Stimulated activated CD4-positive, alpha-beta T cell treated with anti-CD3 and anti-CD28 coated beads, Interleukin-4, amount 100 ng/mL, for 48 hours (primary cell): Measurements from ENCODE around the gene CYFIP1.
A peak's percentile ranks its signal among the peaks of the same experiment; 100 is the strongest.

Experiments
- DNase-seq, 2 donors: peaks; one replicate each; pipeline ENCODE4 v3.0.0-alpha.2; 2020; ENCODE audit warnings: low read depth in 2 of 2

The CYFIP1 gene

GRCh38 chr15:22890296-22890695 is 89.9 kb downstream of the CYFIP1 start:
- no peak for DNase-seq

DNA sequence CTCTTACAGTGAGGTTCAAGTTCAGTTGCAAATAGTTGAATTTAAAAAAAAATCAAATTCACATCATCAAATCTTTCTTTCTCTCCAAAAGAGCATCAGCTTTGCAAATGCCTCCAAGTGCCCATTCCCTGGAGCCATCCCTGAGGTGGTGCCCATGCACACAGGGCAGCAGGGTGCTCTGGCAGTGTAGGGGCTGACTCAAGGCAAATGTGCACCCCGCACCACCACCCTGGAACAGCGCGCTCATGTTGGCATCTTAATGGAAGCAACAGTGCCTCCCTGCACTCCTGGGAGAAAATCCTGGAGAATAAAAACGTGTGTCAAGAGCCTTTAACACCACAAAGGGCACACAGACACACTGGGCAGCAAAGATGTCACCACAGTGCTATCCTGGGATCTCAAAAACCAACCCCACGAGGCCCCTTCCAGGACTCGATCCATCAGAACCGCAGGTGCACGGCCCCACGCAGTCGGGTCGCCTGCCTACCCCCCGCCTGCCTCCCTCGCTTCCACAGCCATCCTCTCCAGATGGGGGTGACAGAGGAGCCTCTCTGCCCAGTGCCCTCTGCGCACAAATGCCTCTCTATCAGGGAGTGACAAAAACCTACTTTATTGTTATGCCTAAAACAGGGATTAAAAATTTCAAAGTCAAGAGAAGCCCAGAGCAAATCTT is 90.9 kb downstream of the CYFIP1 start:
- no peak for DNase-seq

DNA sequence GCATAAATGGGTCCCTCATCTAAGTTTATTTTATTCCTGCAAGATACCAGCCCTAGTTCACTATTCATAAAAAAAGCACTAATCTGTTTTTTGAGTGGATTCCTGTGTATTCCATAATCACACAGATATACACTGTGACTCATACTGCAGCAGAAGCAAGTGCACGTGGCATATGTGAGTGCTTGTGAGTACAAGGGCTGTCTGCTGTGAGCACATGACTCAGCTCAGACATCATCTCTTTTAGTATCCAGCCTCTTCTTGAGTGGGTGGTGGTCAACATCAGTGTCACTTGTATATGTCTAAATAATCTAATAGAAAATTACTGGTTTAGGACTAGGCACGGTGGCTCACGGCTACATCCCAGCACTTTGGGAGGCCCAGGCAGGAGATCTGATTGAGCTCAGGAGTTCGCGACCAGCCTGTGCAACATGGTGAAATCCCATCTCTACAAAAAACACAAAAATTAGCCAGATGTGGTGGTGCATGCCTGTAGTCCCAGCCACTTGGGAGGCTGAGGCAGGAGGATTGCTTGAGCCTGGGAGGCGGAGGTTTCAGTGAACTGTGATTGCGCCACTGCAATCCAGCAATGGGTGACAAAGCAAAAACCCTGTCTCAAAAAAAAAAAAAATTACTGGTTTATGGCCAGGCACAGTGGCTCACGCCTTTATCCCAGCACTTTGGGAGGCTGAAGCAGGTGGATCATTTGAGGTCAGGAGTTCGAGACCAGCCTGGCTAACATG is 91.9 kb downstream of the CYFIP1 start:
- no peak for DNase-seq

DNA sequence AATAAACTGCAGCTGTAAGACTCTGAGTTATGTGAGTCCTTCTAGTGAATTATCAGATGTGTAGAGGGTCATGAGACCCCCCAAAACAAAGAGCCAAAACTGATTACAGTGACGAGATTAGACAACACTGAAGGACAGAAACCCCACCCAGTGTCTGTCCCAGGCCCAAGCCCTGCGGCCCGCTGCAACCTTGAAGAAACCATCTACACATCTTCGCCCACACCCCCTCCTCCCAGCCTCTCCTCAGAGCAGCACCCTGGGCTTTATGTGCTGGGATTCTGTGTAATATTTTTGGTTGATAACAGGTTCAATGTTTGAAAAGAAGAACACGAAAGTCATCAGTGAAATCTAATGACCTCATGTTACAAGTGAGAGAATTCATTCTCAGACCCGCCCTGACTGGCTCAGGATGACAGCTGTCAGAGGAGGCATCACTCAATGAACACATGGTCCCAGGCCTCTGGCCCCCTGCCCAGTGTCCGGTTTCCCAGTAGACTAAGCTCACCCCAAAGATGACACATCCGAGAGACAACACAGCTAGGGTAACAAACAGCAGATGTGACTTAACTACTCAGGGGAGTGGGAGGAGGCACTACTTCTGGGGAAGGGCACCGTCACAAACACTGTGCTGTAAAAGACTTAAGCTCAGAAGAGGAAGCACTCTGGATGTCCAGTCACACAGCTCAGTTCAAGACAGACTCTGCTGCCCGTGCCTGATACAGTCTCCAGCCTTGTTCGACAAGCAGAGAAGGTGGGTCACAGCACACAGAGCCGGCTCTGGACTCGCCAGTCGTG is 92.8 kb downstream of the CYFIP1 start:
- no peak for DNase-seq

GRCh38 chr15:22885120-22885519 is 95.0 kb downstream of the CYFIP1 start:
- DNase-seq = no peak

DNA sequence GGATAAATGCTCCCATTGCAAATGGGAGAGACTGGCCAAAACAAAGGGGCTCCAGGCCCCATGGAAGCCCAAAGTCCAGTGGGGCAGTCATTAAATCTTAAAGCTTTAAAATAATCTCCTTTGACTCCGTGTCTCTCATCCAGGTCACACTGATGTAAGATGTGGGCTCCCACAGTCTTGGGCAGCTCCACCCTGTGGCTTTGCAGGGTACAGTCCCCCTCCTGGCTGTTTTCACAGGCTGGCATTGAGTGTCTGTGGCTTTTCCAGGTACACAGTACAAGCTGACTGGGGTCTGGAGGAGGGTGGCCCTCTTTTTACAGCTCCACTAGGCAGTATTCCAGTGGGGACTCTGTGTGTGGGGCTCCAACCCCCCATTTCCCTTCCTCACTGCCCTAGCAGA is 95.8 kb downstream of the CYFIP1 start:
- peak in 1 of 2 donors; percentile 6 for DNase-seq

DNA sequence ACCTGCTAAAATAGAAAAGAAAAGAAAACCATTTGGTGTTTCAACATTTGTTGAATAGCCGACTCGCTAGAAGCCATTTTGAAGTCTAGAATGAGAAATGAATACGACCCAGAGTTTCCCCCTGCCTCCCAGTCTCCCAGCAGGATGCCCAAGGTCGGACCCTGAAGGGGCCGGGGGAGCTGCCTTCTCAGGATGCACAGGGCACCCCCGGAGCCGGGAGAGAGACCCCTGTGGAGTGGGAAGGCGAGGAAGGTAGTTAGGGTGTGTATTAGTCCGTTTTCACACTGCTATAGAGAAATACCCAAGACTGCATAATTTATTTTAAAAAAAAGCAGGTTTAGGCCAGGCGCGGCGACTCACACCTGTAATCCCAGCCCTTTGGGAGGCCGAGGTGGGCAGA is 97.0 kb downstream of the CYFIP1 start:
- DNase-seq = no peak

- DNase-seq = no peak
Measured at GRCh38 chr15:22881739-22882440, 98.3 kb downstream of the CYFIP1 start.

DNA sequence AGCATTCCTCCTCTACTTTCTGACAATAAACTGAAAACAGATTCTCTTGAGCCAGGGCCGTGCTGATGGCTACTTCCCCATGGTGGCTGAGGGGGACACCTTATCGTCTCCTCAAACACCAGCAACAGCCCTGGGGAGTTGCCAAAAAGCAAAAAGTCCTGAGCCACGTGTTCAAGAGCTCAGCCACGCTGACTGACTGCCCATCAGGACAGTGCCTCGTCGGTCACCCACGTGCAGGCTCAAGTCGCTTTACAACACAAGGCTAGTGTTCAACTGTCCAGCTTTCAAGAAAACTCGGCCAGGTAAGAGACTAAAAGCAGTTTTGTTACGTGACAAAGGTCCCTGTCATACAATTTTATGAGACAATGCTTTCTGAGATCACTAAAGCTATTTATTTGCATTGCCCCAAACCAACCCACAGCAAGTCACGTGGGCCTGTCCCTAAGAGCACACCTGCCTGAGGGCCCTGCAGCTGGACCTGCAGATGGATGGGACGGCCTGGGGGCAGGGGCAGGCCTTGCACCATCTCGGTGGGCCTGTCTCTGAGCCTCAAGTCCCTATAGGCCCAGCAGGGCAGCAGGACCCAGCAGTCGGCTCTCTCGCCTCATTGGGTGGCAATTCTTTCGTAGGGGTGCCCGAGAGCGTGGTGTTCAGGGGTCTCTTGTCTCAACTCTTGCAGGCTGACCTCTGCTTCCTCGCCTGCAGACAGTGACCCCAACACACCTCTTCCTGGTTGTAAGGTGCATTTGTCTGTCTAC is 99.0 kb downstream of the CYFIP1 start:
- no peak for DNase-seq

DNA sequence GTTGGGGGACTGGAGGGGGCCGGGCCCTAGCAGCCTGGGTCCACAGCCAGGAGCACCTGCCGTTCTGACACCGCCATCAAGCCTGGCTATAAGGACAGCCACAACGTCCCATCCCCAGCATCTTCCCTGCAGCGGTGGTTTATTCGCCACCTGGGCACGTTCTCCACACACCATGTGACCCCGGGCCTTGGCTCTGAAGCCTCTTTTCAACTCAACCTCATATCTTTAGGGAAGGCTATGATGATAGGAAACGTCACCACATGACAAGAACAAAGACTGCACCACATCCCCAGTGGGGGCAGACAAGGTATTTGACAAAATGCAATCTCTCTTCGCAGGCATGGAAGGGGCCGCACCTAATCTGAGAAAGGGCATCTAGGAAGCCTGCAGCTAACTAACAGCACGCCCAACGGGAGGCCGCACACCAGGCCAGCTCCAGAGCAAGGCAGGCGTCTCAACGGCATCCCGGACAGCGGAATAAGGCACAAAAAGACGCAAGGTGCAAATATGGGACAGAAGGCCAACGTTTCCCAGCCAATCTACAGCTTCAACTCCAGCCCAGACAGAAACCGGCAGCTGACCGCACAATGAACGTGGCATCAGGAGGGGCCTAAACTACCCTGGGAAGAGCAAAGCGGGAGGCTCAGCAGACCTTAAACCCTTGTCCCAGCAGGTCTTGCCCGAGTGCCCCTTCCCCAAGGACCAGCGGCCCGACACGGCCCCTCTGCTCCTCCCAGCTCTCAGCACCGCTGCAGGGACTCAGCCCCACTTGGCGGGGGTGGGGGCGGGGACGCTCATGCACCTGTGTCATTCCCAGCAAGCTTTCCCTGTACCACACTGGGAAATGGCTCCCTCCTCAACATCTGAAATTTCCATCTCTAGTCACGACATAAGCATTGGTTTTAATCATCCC is 99.8 kb downstream of the CYFIP1 start:
- DNase-seq = no peak

DNA sequence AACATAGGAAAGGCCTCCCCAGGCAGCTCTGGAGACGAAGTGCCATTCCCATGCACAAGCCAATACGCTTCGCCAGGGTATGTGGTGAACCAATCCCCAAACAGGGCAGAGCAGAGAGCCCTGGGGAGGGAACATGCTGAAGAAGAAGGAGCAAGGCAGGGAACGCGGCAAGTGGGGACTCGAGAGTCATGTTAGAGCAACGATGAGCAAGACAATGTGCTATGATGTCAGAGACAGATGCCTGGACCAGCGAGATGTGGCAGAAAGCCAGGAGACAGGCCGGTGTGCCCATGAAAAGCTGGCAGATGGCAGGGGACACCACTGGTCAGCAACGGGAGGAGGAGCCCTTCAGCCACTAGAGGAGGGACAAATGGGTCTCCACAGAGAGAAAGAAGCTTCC is 102.1 kb downstream of the CYFIP1 start:
- no peak for DNase-seq

DNA sequence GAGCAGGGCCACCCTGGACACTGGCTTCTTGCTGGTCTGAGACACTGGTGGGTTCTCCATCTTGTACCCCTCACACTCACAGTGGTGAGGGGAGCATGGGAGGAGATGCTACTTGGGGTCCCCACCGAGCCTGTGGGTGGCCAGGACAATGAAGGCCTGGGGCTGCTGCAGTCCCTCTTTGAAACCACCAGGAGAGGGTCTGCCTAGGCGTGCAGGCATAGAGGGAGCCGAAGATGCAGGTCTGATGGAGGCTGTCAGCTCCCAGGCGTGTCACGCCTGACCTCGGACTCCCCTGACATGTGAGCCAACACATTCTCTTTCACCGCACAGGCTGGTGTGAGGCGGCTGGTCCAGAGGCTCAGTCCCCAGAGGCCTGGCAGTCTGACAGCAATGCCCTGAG is 102.6 kb downstream of the CYFIP1 start:
- DNase-seq = no peak

- DNase-seq = no peak
Measured at GRCh38 chr15:22877117-22877516, 103.1 kb downstream of the CYFIP1 start.

GRCh38 chr15:22874966-22875365 is 105.2 kb downstream of the CYFIP1 start:
- no peak for DNase-seq

GRCh38 chr15:22874256-22874655 is 105.9 kb downstream of the CYFIP1 start:
- no peak for DNase-seq

DNA sequence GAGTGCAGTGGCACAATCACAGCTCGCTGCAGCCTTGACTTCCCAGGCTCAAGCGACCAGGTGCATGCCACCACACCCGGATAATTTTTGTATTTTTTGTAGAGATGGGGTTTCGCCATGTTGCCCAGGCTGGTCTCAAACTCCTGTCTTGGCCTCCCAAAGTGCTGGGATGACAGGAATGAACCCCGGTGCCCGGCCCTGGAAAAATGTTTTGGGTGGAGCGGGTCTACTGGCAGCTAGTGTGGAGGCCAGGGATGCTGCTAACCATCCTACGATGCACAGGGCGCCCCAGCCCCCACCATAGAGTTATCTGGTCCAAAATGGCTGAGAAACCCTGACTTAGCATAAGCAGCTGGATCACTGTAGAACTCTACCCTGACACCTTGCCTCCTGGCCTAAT is 106.3 kb downstream of the CYFIP1 start:
- no peak for DNase-seq

- DNase-seq = no peak
Measured at GRCh38 chr15:22872936-22873701, 107.0 kb downstream of the CYFIP1 start.

DNA sequence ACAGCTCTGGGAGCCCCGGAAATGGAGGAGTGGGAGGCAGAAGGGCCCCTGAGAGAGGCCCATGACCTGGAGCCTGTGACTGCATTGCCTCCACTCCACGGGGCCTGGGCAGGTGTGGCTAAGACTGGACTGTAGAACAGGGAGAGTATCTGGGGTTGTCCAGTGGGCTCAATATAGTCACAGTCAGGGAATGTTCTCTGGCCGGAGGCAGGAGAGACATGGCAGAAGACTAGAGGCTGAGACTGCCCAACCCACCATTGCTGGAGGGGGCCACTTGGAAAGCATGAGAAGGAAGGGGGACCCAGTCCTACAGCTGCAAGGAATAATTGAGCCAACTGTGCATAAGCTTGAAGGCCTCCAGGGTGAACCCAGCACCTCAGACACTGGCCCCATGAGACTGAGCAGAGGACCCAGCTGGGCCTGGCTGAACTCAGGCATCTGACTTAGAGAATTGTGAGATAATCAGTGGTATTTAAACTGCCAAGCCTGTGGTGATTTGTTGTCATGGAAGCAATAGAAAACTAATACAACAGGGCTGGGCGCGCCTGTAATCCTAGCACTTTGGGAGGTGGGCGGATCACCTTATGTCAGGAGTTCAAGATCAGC is 108.6 kb downstream of the CYFIP1 start:
- no peak for DNase-seq

DNA sequence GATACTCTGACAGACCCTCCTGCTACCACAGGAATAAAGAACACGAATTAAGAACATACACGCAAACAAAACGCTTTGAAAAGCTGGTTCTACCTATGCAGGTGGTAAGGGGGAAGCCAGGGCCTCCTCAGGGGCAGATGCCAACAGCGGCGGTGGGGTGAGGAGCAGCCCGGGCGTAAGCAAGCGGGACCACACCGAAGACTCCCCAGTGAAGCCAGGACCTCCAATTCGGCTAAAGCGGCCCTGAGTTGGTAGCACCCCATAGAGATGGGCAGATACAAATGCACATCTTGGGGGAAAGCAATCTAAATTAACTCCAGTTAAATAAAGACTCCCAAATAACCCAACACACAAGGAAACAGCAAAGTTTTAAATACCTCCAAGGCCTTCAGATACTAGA is 109.3 kb downstream of the CYFIP1 start:
- no peak for DNase-seq
